Kidney epithelial cell (primary cell): ENCODE data around the gene CNDP2. TPM values are rescaled to one million over a fixed set of nuclear protein-coding genes. Genes with fewer than 3 reads are reported as not detected.

Experiments used
- DNase-seq: peaks from one replicate; pipeline ENCODE4 v3.0.0-alpha.2; 2010; ENCODE audit warnings: low read depth
- H3K27me3 ChIP-seq: 2 replicates; pipeline ENCODE4 v1.6.0; 2011; ENCODE audit warnings: low read length; ENCODE audit not compliant: control insufficient read depth, insufficient read depth
- H3K36me3 ChIP-seq: 2 replicates; pipeline ENCODE4 v1.5.1; 2011; ENCODE audit warnings: low read length; ENCODE audit not compliant: control insufficient read depth, insufficient read depth
- H3K4me3 ChIP-seq: 2 replicates; pipeline ENCODE4 v1.5.1; 2011; ENCODE audit warnings: low read depth, mild to moderate bottlenecking, control low read depth, low read length
- CTCF ChIP-seq: IDR thresholded peaks from 2 replicates; pipeline ENCODE4 v1.5.1; 2011; ENCODE audit warnings: mild to moderate bottlenecking, moderate library complexity, low read length, control low read depth, inconsistent platforms; ENCODE audit not compliant: insufficient read depth, poor library complexity, severe bottlenecking
- total RNA-seq: library from RNA; depleted of rRNA; stranded (reverse); fragments of >200 nt; gene quantifications from 2 replicates; pipeline ENCODE4 v1.2.3, GENCODE V29; 2015

Gene CNDP2
- total RNA-seq, 1 donor from 2014 or later = 225 TPM

- no peak overlapping the region for H3K4me3 ChIP-seq
- H3K27me3 ChIP-seq = no peaks in the 10 kb centered on the region
- no peak for TF ChIP-seq CTCF
- DNase-seq = no peak
- H3K36me3 ChIP-seq = peaks cover 3% of the 10 kb centered on the region
Observed at GRCh38 chr18:74505776-74506175, 9.6 kb downstream of the CNDP2 start.

- no peak for DNase-seq
- Histone ChIP-seq H3K27me3 (no peaks in the 10 kb centered on the region), H3K36me3 (peaks cover 3% of the 10 kb centered on the region), H3K4me3 (no peak overlapping the region)
- TF ChIP-seq CTCF = no peak
Observed at GRCh38 chr18:74506448-74507084, 10.4 kb downstream of the CNDP2 start.

GRCh38 chr18:74507097-74507881, 11.1 kb downstream of the CNDP2 start:
- H3K4me3 ChIP-seq = no peak overlapping the region
- H3K27me3 ChIP-seq = no peaks in the 10 kb centered on the region
- H3K36me3 ChIP-seq = peaks cover 4% of the 10 kb centered on the region
- no peak for DNase-seq
- TF ChIP-seq CTCF = no peak

GRCh38 chr18:74507927-74508326, 11.8 kb downstream of the CNDP2 start:
- TF ChIP-seq CTCF = no peak
- Histone ChIP-seq H3K36me3 (peaks cover 4% of the 10 kb centered on the region), H3K27me3 (no peaks in the 10 kb centered on the region), H3K4me3 (no peak overlapping the region)
- no peak for DNase-seq

- no peak for TF ChIP-seq CTCF
- Histone ChIP-seq H3K36me3 (peaks cover 4% of the 10 kb centered on the region), H3K4me3 (no peak overlapping the region), H3K27me3 (no peaks in the 10 kb centered on the region)
- no peak for DNase-seq
Observed at GRCh38 chr18:74508366-74508765, 12.2 kb downstream of the CNDP2 start.
